ENCODE data around the gene BAIAP2. TPM values are rescaled to one million over a fixed set of nuclear protein-coding genes. Genes with fewer than 3 reads are reported as not detected.
A peak's percentile ranks its signal among the peaks of the same experiment; 100 is the strongest.

The BAIAP2 gene
- total RNA-seq, 2 donors from 2014 or later, result 6.2 to 13.2 TPM

- no peak for ATAC-seq
- DNase-seq (ENCODE audit: low spot score in 2 of 2), result no peak
- no peaks in the 10 kb centered on the region for H3K9me3 Mint-ChIP-seq
- peak overlapping the region in 1 of 2 donors; percentile 36 for H3K27ac Mint-ChIP-seq
- no peaks in the 10 kb centered on the region for H3K36me3 Mint-ChIP-seq
These were observed 17.4 kb downstream of the BAIAP2 start for GRCh38 chr17:81052199-81052997.

GRCh38 chr17:81053041-81053970 is 18.4 kb downstream of the BAIAP2 start:
- no peak overlapping the region for H3K27ac Mint-ChIP-seq
- no peaks in the 10 kb centered on the region for H3K36me3 Mint-ChIP-seq
- ATAC-seq (no peak), DNase-seq (ENCODE audit: low spot score in 2 of 2) (no peak)
- no peaks in the 10 kb centered on the region for H3K9me3 Mint-ChIP-seq

- Mint-ChIP-seq H3K36me3 (no peaks in the 10 kb centered on the region), H3K9me3 (no peaks in the 10 kb centered on the region), H3K27ac (no peak overlapping the region)
- ATAC-seq (no peak), DNase-seq (ENCODE audit: low spot score in 2 of 2) (no peak)
These were observed 19.4 kb downstream of the BAIAP2 start for GRCh38 chr17:81054308-81054707.

- no peaks in the 10 kb centered on the region for H3K36me3 Mint-ChIP-seq
- ATAC-seq (no peak), DNase-seq (ENCODE audit: low spot score in 2 of 2) (no peak)
- H3K9me3 Mint-ChIP-seq, result no peaks in the 10 kb centered on the region
- no peak overlapping the region for H3K27ac Mint-ChIP-seq
These were observed 20.0 kb downstream of the BAIAP2 start for GRCh38 chr17:81054881-81055370.

- H3K9me3 Mint-ChIP-seq, result no peaks in the 10 kb centered on the region
- H3K27ac Mint-ChIP-seq, result no peak overlapping the region
- ATAC-seq (no peak), DNase-seq (ENCODE audit: low spot score in 2 of 2) (no peak)
- H3K36me3 Mint-ChIP-seq, result no peaks in the 10 kb centered on the region
These were observed 21.4 kb downstream of the BAIAP2 start for GRCh38 chr17:81056312-81056711.

GRCh38 chr17:81057079-81057730 is 22.3 kb downstream of the BAIAP2 start:
- no peaks in the 10 kb centered on the region for H3K9me3 Mint-ChIP-seq
- no peak for ATAC-seq

GRCh38 chr17:81057777-81058176 is 22.8 kb downstream of the BAIAP2 start:
- H3K36me3 Mint-ChIP-seq, result no peaks in the 10 kb centered on the region

More at GRCh38 chr17:81057079-81057730, 22.3 kb downstream of the BAIAP2 start:
- peak overlapping the region in 1 of 2 donors; percentile 29 for H3K27ac Mint-ChIP-seq
- no peak for DNase-seq (ENCODE audit: low spot score in 2 of 2)
- no peaks in the 10 kb centered on the region for H3K36me3 Mint-ChIP-seq

GRCh38 chr17:81058263-81058871 is 23.4 kb downstream of the BAIAP2 start:
- DNase-seq (ENCODE audit: low spot score in 2 of 2), result no peak
- H3K27ac Mint-ChIP-seq, result peak overlapping the region in 1 of 2 donors; percentile 7
- no peaks in the 10 kb centered on the region for H3K9me3 Mint-ChIP-seq
- ATAC-seq, result peak in 1 of 2 donors; percentile 37
- H3K36me3 Mint-ChIP-seq, result no peaks in the 10 kb centered on the region

More at GRCh38 chr17:81057777-81058176, 22.8 kb downstream of the BAIAP2 start:
- ATAC-seq, result no peak
- H3K27ac Mint-ChIP-seq, result no peak overlapping the region
- no peak for DNase-seq (ENCODE audit: low spot score in 2 of 2)
- no peaks in the 10 kb centered on the region for H3K9me3 Mint-ChIP-seq

GRCh38 chr17:81059026-81059425 is 24.1 kb downstream of the BAIAP2 start:
- Mint-ChIP-seq H3K9me3 (no peaks in the 10 kb centered on the region), H3K36me3 (no peaks in the 10 kb centered on the region), H3K27ac (no peak overlapping the region)
- ATAC-seq (no peak), DNase-seq (ENCODE audit: low spot score in 2 of 2) (no peak)

- ATAC-seq (no peak), DNase-seq (ENCODE audit: low spot score in 2 of 2) (no peak)
- H3K36me3 Mint-ChIP-seq, result no peaks in the 10 kb centered on the region
- no peaks in the 10 kb centered on the region for H3K9me3 Mint-ChIP-seq
- H3K27ac Mint-ChIP-seq, result peak overlapping the region in 1 of 2 donors; percentile 13
These were observed 25.5 kb downstream of the BAIAP2 start for GRCh38 chr17:81060416-81060815.

GRCh38 chr17:81061027-81061735 is 26.2 kb downstream of the BAIAP2 start:
- H3K9me3 Mint-ChIP-seq, result no peaks in the 10 kb centered on the region
- no peak for DNase-seq (ENCODE audit: low spot score in 2 of 2)
- H3K27ac Mint-ChIP-seq, result no peak overlapping the region
- ATAC-seq, result no peak
- no peaks in the 10 kb centered on the region for H3K36me3 Mint-ChIP-seq

GRCh38 chr17:81062014-81062780 is 27.2 kb downstream of the BAIAP2 start:
- Mint-ChIP-seq H3K36me3 (no peaks in the 10 kb centered on the region), H3K9me3 (no peaks in the 10 kb centered on the region), H3K27ac (no peak overlapping the region)
- DNase-seq (ENCODE audit: low spot score in 2 of 2), result no peak
- ATAC-seq, result no peak

GRCh38 chr17:81063106-81064093 is 28.4 kb downstream of the BAIAP2 start:
- ATAC-seq, result peak in 1 of 2 donors; percentile 61
- Mint-ChIP-seq H3K36me3 (no peaks in the 10 kb centered on the region), H3K27ac (peak overlapping the region; percentile 15 to 70), H3K9me3 (no peaks in the 10 kb centered on the region)
- no peak for DNase-seq (ENCODE audit: low spot score in 2 of 2)

Measured in activated naive CD4-positive, alpha-beta T cell treated with anti-CD3 and anti-CD28 coated beads, Interleukin-2, amount 50 U/mL, for 72 hours (primary cell).